GM18870 (cell line): ENCODE measurements around the gene TEC.
"Not testable (repeated sequence)": the region's sequence is repeated elsewhere in the genome, so short reads cannot be mapped to it uniquely, and the experiment has no call there.

Experiments used
- ATAC-seq: cut with Tn5 transposase; IDR thresholded peaks from one replicate; pipeline ENCODE4 v1.9.1; 2021; ENCODE audit warnings: moderate library complexity; ENCODE audit not compliant: unreplicated experiment

Gene TEC

GRCh38 chr4:48243429-48243828, 26.2 kb downstream of the TEC start:
- ATAC-seq = no peak

- ATAC-seq = no peak
Observed at GRCh38 chr4:48242511-48243195, 27.0 kb downstream of the TEC start.

- ATAC-seq = no peak
Observed at GRCh38 chr4:48241731-48242130, 27.9 kb downstream of the TEC start.

- ATAC-seq = no peak
Observed at GRCh38 chr4:48237996-48238645, 31.5 kb downstream of the TEC start.

- no peak for ATAC-seq
Observed at GRCh38 chr4:48235050-48235449, 34.6 kb downstream of the TEC start.

- no peak for ATAC-seq
Observed at GRCh38 chr4:48234575-48234974, 35.1 kb downstream of the TEC start.

DNA sequence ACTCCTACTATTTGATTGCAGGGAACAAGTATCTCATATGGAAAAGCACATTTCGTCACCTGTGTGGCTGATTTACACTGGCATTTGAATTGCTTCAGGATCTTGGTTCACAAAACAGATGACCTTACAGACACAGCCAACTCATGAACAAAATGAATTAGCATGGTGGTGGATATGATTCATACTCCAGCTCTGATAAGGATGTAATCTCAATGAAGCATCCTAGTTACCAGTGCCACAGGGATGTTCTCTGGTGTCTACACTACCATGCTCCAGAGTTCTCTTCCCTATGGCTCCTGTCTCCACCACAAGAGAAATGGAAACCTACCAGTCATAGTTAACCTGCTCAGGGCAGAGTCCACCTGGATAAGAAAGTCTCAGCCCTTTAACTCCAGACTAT, 40.7 kb downstream of the TEC start:
- no peak for ATAC-seq

DNA sequence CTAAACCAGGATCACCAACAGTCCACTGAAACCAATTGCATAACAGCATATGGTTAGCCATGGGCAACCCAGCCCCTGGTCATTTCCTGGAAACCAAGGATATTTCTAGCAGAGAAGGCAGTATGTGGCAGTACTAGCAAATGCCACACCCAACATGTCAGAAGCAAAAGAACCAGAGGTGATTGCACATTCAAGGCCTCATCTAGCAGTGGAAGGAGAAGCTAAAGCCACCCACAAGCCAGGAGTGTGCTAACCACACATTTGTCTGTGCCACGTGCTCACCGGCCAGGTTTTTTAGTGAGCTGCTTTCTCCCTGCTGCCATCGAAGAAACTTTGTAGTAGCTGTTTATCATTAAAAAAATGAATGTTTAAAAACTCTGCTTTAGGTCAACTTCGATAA, 42.0 kb downstream of the TEC start:
- no peak for ATAC-seq

DNA sequence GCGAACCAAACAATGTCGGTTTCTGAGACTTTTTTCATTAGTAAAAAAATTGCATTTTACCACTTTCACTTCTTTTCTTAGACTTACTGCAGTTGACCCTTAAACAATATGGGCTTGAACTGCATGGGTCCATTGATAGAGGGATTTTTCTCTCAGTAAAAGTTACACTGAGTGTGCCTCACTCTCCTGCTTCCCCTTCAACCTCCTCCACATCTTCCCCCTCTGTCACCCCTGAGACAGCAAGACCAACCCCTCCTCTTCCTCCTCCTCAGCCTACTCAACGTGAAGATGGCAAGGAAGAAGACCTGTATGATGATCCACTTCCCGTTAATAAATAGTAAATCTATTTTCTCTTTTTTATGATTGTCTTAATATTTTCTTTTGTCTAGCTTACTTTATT, 43.4 kb downstream of the TEC start:
- no peak for ATAC-seq

- ATAC-seq = no peak
Observed at GRCh38 chr4:48225368-48226141, 44.1 kb downstream of the TEC start.

- no peak for ATAC-seq
Observed at GRCh38 chr4:48224606-48225005, 45.0 kb downstream of the TEC start.

GRCh38 chr4:48223633-48224295, 45.9 kb downstream of the TEC start:
- no peak for ATAC-seq

DNA sequence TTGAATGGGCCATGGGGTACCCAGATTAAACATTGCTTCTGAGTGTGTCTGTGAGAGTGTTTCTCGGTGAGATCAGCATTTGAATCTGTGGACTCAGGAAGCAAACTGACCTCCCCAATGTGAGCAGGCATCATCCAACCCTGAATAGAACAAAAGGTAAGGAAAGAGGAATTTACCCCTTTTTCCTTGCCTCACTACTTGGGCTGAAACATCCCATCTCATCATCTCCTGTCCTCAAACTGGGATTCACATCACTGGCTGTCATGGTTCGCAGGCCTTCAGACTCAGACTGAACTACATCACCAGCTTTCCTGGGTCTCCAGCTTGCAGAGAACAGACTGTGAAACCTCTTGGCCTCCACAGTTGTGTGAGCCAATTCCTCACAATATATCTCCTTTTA, 47.1 kb downstream of the TEC start:
- ATAC-seq = no peak

DNA sequence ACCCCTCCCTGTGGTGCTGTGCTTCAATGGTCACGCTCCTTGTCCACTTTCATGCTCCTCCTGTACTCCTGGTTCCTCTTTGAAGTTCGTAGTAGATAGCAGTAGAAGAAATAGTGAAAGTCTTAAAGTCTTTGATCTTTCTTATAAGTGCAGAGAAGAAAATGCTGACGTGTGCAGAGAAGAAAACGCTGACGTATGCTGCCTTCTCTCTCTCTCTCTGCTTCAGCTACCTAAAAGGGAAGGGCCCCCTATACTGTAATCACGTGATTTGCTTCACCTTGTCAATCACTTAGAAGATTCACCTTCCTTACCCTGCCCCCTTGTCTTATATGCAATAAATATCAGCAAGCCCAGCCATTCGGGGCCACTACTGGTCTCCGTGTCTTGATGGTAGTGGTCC, 50.2 kb downstream of the TEC start:
- ATAC-seq = not testable (repeated sequence)

DNA sequence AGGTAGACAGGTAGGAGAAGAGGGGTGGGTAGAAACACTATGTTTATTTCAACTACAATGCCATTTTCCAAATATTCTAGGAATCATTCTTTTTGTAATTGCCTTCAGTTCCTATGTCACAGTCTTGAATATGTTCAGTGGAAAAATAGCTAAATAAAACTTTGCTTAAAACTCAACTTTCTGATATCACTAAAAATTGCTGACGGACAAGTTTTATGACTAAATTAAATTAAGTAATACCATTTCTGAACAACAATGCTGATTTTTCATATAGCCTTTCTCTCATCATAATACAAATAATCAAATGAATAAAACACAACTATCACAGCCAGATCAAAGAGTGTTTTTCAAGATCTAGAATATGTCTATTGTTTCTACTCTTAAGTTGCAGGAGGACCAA, 53.1 kb downstream of the TEC start:
- no peak for ATAC-seq

- no peak for ATAC-seq
Observed at GRCh38 chr4:48215977-48216376, 53.7 kb downstream of the TEC start.

- peak; percentile 84 for ATAC-seq
Observed at GRCh38 chr4:48212165-48212564, 57.5 kb downstream of the TEC start.

DNA sequence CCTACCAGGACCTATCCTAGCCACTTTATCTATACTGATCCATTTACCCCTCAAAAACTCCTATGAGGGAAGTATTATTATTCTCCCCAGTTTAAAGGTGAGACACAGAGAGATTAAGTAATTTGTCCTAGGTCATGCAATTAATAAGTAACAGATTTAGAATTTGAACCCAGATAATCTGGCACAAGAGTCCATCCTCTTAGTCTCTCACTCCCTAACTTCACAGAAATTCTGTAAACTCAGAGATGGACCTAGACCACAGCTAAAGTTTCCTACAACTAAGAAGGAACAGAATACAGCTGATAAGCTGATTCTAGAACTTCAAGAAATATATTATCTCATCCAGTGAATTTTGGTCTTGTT, 58.7 kb downstream of the TEC start:
- no peak for ATAC-seq

DNA sequence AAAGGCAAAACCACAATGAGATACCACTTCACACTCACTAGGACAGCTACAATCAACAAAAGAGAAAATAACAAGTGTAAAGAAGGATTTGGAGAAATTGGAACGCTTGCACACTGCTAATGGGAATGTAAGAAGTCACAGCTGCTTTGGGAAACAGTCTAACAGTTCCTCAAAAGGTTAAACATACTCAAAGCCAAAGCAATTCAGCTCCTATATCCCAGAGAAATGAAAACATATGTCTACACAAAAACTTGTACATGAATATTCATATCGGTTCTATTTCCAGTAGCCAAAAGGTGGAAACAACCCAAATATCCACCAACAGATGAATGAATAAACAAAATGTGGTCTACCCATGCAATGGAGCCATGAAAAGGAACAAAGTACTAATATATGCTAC, 64.0 kb downstream of the TEC start:
- ATAC-seq = no peak

- no peak for ATAC-seq
Observed at GRCh38 chr4:48205107-48205506, 64.5 kb downstream of the TEC start.

DNA sequence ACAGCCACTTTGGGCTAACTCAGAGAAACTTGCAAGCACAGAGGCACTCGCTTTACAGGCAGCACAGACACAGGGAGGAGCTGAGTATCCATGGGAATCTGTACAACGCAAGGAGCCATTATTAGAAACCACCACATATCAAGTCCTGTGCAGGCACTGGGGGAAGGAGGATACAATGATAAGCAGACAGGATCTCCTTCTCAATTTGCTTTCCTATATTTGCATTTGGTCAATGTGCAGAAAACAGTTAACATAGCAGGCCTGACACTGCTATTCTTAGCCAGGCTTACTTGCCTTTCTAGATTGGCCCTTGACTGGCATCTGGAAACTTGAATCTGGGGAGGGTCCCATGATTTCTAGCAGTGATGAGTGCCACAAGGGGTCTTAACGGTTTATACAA, 65.8 kb downstream of the TEC start:
- ATAC-seq = peak; percentile 36
